ENCODE data around the gene NFIB. TPM values are rescaled to one million over a fixed set of nuclear protein-coding genes. Genes with fewer than 3 reads are reported as not detected.

Gene NFIB
- total and polyA plus RNA-seq, 2 donors (not counting 1 experiment from before 2014, with no cell fraction given), result 29.3 to 36.3 TPM

GRCh38 chr9:14281136-14281795, 32.7 kb downstream of the NFIB start:
- H3K79me2 ChIP-seq (ENCODE audit: control insufficient read depth, insufficient read depth, low read length), result peaks cover 2% of the 10 kb centered on the region
- no peaks in the 10 kb centered on the region for H3K36me3 ChIP-seq (ENCODE audit: control insufficient read depth, insufficient read depth, low read length)
- no peaks in the 10 kb centered on the region for H3K9me3 ChIP-seq (ENCODE audit: control insufficient read depth, insufficient read depth, low read depth, low read length)
- TF ChIP-seq, protein P1, sequence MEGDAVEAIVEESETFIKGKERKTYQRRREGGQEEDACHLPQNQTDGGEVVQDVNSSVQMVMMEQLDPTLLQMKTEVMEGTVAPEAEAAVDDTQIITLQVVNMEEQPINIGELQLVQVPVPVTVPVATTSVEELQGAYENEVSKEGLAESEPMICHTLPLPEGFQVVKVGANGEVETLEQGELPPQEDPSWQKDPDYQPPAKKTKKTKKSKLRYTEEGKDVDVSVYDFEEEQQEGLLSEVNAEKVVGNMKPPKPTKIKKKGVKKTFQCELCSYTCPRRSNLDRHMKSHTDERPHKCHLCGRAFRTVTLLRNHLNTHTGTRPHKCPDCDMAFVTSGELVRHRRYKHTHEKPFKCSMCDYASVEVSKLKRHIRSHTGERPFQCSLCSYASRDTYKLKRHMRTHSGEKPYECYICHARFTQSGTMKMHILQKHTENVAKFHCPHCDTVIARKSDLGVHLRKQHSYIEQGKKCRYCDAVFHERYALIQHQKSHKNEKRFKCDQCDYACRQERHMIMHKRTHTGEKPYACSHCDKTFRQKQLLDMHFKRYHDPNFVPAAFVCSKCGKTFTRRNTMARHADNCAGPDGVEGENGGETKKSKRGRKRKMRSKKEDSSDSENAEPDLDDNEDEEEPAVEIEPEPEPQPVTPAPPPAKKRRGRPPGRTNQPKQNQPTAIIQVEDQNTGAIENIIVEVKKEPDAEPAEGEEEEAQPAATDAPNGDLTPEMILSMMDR (conservative IDR thresholded peaks at IDR 0.05 in 1 of 2, IDR thresholded peaks at IDR 0.05 in 1 of 2; ENCODE audit: low read depth in 1 of 2, low read length in 2 of 2), result no peak
- TF ChIP-seq EZH2 (IDR thresholded peaks at IDR 0.05; ENCODE audit: low read length, missing control alignments), result no peak
- DNase-seq (ENCODE audit: low read depth in 2 of 2), result peak in 1 of 2 donors; percentile 39
- H3K4me2 ChIP-seq (ENCODE audit: extremely low read depth, insufficient read depth, low read length), result peak overlapping the region; percentile 4
- no peaks in the 10 kb centered on the region for H3K27me3 ChIP-seq (ENCODE audit: control insufficient read depth, insufficient read depth, low read length)
- no peaks in the 10 kb centered on the region for H4K20me1 ChIP-seq (ENCODE audit: control insufficient read depth, extremely low read depth, insufficient read depth, low read length)
- no peak overlapping the region for H2AFZ ChIP-seq (ENCODE audit: low read length)
- peaks cover 24% of the 10 kb centered on the region for H3K4me1 ChIP-seq (ENCODE audit: control insufficient read depth, extremely low read depth, insufficient read depth, low read length)
- no peak overlapping the region for H3K9ac ChIP-seq (ENCODE audit: insufficient read depth, low read length)
- no peak overlapping the region for H3K4me3 ChIP-seq (replicated peaks in 1 of 4; ENCODE audit: control extremely low read depth in 1 of 4, insufficient read depth in 1 of 4, low read depth in 3 of 4, low read length in 4 of 4)
- H3K27ac ChIP-seq (ENCODE audit: insufficient read depth, low read length), result no peak overlapping the region

DNA sequence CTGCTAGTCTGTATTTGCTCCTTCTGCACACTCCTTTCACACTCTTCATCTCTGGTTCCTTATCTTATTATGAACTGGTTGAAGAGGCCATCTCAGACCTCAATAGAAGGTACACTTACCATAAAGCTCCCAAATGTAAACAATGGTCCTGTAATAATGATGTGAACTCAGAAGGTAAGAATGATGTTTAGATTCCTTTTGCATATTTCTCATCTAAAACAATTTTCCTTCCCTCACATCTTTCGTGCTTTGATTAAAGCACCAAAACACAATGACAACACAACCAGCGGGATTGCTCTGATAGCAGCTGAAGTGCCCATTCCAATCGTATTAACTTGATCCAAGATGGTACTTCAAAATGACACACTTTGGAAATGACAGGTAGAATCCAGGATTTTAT, 34.3 kb downstream of the NFIB start:
- no peak overlapping the region for H3K27ac ChIP-seq (ENCODE audit: insufficient read depth, low read length)
- H3K4me1 ChIP-seq (ENCODE audit: control insufficient read depth, extremely low read depth, insufficient read depth, low read length), result peaks cover 24% of the 10 kb centered on the region
- no peak overlapping the region for H3K4me2 ChIP-seq (ENCODE audit: extremely low read depth, insufficient read depth, low read length)
- H2AFZ ChIP-seq (ENCODE audit: low read length), result no peak overlapping the region
- H3K27me3 ChIP-seq (ENCODE audit: control insufficient read depth, insufficient read depth, low read length), result no peaks in the 10 kb centered on the region
- H3K36me3 ChIP-seq (ENCODE audit: control insufficient read depth, insufficient read depth, low read length), result no peaks in the 10 kb centered on the region
- TF ChIP-seq EZH2 (IDR thresholded peaks at IDR 0.05; ENCODE audit: low read length, missing control alignments), result no peak
- TF ChIP-seq, protein P1 (conservative IDR thresholded peaks at IDR 0.05 in 1 of 2, IDR thresholded peaks at IDR 0.05 in 1 of 2; ENCODE audit: low read depth in 1 of 2, low read length in 2 of 2), result no peak
- H4K20me1 ChIP-seq (ENCODE audit: control insufficient read depth, extremely low read depth, insufficient read depth, low read length), result no peaks in the 10 kb centered on the region
- peak in 1 of 2 donors; percentile 77 for DNase-seq (ENCODE audit: low read depth in 2 of 2)
- H3K9ac ChIP-seq (ENCODE audit: insufficient read depth, low read length), result no peak overlapping the region
- no peaks in the 10 kb centered on the region for H3K9me3 ChIP-seq (ENCODE audit: control insufficient read depth, insufficient read depth, low read depth, low read length)
- H3K79me2 ChIP-seq (ENCODE audit: control insufficient read depth, insufficient read depth, low read length), result peaks cover 4% of the 10 kb centered on the region
- H3K4me3 ChIP-seq (replicated peaks in 1 of 4; ENCODE audit: control extremely low read depth in 1 of 4, insufficient read depth in 1 of 4, low read depth in 3 of 4, low read length in 4 of 4), result no peak overlapping the region

DNA sequence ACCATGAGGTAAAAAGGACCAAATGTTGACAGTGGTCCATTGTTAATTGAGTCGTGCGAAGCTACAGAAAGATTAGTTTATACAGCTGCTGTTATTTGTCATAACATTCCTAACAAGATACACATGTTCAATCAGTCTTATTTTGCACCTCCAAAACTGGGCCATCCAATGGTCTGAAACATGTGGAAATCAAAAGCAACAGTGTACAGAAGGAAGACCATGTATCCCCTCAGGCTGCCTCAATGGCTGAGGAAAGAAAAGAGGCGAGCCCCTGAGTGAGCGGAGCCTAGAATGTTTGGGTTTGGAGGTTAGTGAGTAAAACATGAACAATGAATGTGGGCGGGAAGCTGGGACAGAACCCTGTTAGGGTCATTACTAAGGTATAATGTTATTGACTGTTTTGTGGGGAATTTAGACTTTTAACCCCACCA, 35.6 kb downstream of the NFIB start:
- H3K4me2 ChIP-seq (ENCODE audit: extremely low read depth, insufficient read depth, low read length), result peak overlapping the region; percentile 70
- H2AFZ ChIP-seq (ENCODE audit: low read length), result no peak overlapping the region
- peaks cover 27% of the 10 kb centered on the region for H3K4me1 ChIP-seq (ENCODE audit: control insufficient read depth, extremely low read depth, insufficient read depth, low read length)
- H3K9ac ChIP-seq (ENCODE audit: insufficient read depth, low read length), result no peak overlapping the region
- no peak overlapping the region for H3K4me3 ChIP-seq (replicated peaks in 1 of 4; ENCODE audit: control extremely low read depth in 1 of 4, insufficient read depth in 1 of 4, low read depth in 3 of 4, low read length in 4 of 4)
- H3K27ac ChIP-seq (ENCODE audit: insufficient read depth, low read length), result peak overlapping the region; percentile 78
- TF ChIP-seq, protein P1 (conservative IDR thresholded peaks at IDR 0.05 in 1 of 2, IDR thresholded peaks at IDR 0.05 in 1 of 2; ENCODE audit: low read depth in 1 of 2, low read length in 2 of 2), result no peak
- TF ChIP-seq EZH2 (IDR thresholded peaks at IDR 0.05; ENCODE audit: low read length, missing control alignments), result no peak
- peak; percentile 43 to 95 for DNase-seq (ENCODE audit: low read depth in 2 of 2)
- no peaks in the 10 kb centered on the region for H3K9me3 ChIP-seq (ENCODE audit: control insufficient read depth, insufficient read depth, low read depth, low read length)
- H4K20me1 ChIP-seq (ENCODE audit: control insufficient read depth, extremely low read depth, insufficient read depth, low read length), result no peaks in the 10 kb centered on the region
- no peaks in the 10 kb centered on the region for H3K36me3 ChIP-seq (ENCODE audit: control insufficient read depth, insufficient read depth, low read length)
- no peaks in the 10 kb centered on the region for H3K27me3 ChIP-seq (ENCODE audit: control insufficient read depth, insufficient read depth, low read length)
- peaks cover 4% of the 10 kb centered on the region for H3K79me2 ChIP-seq (ENCODE audit: control insufficient read depth, insufficient read depth, low read length)
